ENCODE measurements around the gene SLCO4A1.
"Not testable (repeated sequence)": the region's sequence is repeated elsewhere in the genome, so short reads cannot be mapped to it uniquely, and the experiment has no call there.

Gene SLCO4A1

DNA sequence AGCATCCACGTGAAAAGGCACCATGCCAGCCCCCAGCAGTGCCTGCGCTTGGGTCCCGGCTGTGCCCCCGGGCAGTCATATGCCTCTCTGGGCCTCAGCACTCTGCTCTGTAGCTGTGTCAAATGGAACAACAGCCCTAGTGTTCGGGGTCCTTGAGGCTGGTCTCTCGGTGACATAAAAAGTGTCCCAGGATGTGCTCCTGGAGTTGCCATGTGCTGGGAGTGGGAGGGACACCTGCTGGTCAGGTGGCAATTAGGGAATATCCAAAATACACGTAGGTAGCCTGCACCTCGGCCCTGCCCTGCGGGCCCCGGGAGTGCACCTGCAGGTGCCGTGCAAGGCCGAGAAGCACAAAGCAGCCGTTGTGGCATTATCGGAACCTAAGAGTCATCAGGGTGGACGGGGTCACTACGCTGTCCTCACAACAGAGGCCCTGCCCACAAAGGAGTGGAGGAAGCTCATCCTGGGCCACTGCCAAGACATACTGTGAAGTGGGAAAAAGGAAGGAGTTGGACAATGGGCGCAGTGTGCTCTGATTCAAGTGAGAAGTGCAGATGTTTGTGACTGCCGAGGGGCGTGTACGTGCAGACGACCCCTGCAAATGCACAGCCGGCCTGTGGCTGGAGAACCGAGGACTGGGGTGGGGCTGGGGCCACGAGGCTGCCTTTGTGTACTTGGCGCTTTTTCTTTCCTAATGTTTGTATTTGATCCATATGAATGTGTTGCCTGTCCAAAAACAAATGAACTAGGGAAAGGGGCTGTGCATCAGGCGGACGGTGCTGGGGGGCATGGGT, 24.6 kb downstream of the SLCO4A1 start:
- DNase-seq, result peak in 1 of 3 experiments; percentile 39

DNA sequence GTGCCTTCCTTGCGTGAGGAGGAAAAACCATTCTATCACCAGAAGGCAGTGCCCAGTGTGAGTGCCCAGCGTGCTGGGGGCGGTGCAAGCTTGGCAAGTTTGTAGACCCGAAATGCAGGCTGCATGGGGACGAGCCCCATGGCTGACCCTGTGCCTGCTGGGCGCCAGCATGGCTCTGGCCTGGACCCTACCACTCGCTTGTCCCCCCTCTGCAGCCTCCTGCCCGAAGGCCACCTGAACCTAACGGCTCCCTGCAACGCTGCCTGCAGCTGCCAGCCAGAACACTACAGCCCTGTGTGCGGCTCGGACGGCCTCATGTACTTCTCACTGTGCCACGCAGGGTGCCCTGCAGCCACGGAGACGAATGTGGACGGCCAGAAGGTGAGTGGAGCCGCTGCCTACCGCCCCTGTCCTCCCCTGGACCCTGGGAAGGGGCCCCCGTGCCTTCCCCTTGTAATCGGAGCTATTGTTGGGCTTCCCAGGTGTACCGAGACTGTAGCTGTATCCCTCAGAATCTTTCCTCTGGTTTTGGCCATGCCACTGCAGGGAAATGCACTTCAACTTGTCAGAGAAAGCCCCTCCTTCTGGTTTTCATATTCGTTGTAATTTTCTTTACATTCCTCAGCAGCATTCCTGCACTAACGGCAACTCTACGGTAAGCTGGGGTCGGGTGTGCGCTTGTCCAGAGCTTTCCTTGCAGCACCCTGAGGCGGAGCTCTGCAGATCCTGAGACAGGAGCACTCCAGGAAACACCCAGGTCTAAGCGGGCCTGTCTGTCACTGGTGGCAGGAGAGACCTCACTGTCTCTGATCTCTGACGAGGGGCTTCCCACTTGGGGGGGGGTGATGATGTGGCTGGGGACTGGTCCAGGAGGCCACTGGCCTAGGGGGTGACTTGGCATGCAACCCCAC, 25.5 kb downstream of the SLCO4A1 start:
- DNase-seq, result no peak

DNA sequence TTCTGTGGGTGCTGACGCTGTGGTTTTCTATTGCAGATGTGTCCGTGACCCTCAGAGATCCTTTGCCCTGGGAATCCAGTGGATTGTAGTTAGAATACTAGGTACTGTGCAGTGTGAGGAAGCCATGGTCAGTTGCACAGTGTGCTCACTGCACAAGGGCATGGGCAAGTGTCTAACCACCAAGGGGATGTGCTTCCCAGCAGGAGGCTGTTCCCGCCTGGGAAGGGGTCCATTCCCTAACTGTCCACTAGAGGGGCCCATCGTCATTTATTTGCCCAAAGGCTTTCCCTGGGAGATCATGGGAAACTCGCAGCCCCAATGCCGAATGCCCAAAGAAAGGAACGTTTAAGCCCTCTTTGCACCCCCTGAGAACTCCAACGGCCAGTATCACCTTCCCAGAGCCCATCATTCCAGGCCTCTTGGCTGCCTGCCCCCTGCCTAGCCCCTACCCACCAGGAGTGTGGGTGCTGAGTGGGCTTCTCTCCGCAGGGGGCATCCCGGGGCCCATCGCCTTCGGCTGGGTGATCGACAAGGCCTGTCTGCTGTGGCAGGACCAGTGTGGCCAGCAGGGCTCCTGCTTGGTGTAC, 26.2 kb downstream of the SLCO4A1 start:
- peak; percentile 72 to 89 (median 78) for DNase-seq

DNA sequence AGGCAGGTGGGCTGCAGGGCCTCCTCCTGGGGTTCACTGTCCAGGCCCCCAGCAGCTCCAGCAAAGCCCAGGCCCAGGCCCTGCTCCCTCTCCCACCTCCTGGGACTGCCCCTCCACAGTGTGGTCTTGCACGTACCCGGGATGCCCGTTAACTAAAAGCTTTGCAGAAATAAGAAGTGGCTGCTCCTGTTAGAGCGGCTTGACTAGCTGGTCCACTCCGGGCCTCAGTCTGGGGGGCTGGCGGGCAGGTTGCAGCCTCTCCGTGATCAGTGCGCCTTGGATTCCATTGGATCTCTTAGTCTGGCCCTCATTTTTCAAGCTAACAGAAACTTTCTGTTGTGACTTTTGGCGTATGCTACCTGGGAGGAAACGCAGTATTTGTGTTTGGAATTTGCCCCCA, 26.9 kb downstream of the SLCO4A1 start:
- no peak for DNase-seq

GRCh38 chr20:62670156-62670555, 27.9 kb downstream of the SLCO4A1 start:
- DNase-seq, result no peak

GRCh38 chr20:62670998-62671397, 28.7 kb downstream of the SLCO4A1 start:
- DNase-seq, result no peak

GRCh38 chr20:62671765-62672164, 29.5 kb downstream of the SLCO4A1 start:
- no peak for DNase-seq

DNA sequence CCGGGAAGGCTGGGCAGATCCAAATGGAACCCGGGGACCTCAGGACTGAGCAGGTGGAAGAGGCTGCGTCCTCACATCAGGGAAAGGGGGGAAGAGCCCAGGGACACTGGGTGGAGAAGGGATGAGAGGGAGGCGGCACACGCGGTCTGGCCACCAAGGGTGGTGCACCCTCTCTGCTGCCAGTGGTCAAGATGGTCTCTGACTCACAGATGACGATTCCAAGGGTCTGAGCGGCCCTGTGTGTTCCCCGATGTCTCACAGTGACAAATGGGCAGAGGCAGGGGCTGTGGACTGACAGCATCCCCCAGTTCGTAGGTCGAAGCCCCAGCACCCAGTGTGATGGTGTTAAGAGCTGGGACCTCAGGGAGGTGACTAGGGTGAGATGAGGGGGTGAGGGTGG, 32.1 kb downstream of the SLCO4A1 start:
- DNase-seq, result no peak

- no peak for DNase-seq
Measured at GRCh38 chr20:62675156-62675876, 33.0 kb downstream of the SLCO4A1 start.

- no peak for DNase-seq
Measured at GRCh38 chr20:62675877-62676260, 33.6 kb downstream of the SLCO4A1 start.

DNA sequence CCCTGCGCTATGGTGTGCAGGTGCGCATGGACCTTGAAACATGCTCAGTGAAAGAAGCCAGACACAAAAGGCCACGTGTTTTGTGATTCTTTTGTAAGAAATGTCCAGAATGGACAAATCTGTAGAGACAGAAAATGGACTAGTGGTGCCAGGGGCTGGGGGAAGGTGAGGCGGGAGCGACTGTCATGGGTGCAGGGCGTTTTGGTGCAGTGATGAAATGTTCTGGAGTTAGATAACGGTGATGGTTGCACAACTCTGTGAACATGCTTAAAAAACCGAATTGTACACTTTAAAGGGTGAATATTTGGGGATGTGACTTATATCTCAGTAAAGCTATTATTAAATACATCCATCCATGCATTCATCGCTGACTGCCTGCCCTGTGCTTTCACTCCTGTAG, 34.7 kb downstream of the SLCO4A1 start:
- no peak for DNase-seq

GRCh38 chr20:62677678-62678077, 35.4 kb downstream of the SLCO4A1 start:
- no peak for DNase-seq

DNA sequence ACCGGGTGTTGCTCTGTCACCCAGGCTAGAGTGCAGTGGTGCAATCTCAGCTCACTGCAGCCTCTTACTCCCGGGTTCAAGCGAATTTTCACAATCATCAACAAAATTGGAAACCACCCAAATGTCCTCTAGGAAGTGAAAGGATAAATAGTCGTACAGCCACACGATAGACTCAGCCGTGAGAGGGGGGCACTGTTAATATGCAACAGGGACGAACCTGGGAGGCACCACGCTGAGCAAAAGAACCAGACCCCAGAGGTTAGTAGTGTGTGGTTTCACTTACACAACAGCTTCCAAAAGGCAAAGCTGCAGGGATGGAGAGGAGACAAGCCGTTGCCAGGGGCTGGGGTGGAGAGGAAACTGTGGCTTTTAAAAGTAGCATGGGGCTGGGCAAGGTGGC, 36.2 kb downstream of the SLCO4A1 start:
- DNase-seq, result peak in 1 of 3 experiments; percentile 31

DNA sequence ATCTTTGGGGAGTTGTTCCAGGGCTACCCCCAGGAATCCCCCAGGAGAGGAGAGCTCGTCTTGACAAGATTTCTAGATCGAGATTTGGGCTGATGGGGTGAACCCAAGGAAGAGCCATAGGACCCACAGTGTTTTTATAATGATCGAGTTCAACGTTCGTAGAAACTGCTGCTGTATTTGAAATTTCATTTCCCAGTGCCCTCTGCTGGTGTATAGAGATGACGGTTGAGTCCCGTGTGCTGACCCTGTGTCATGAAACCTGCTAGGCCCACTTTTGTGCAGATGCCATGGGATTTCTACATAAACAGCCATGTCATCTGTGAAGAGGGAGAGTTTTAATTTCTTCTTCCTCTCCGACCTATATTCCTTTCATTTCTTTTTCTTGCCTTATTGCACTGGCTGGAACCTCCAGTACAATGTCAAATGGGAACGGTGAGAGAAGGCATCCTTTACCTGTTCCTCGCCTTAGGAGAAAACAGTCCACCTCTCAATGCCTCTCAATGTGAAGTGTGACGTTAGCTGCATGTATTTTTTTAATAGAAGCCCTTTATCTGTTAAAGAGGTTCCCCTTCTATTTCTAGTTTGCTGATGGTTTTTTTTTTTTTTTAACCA, 37.8 kb downstream of the SLCO4A1 start:
- DNase-seq, result no peak

DNA sequence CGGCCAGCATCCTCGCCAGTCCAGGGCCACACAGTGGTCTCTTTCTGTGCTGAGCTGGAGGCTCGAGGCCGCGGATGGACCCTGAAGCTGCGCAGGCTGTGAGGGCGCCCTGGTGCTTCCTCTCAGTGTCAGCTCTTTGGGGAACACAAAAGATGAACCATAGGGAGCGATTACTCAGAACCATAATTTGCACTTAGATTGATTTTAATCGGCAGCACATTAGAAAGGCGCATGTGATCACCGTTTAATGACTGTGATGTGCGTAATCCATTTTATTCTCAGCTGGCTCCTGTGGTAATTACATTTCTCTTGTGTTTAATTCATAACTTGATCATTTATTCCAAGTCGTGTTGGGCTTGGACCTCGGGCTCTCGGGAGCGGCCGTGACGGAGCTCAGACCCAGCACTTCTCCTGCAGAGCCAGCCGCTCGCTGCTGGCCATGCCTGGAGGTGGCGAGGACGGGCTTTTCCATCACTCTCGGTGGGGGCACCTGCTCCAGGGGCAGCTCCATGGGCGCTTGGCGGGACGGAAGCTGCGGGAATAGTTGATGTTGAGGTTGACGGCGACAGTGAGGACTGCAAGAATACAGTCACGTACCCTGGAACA, 40.7 kb downstream of the SLCO4A1 start:
- DNase-seq, result peak in 1 of 3 experiments; percentile 15

- DNase-seq, result not testable (repeated sequence)
Measured at GRCh38 chr20:62683660-62684322, 41.5 kb downstream of the SLCO4A1 start.

DNA sequence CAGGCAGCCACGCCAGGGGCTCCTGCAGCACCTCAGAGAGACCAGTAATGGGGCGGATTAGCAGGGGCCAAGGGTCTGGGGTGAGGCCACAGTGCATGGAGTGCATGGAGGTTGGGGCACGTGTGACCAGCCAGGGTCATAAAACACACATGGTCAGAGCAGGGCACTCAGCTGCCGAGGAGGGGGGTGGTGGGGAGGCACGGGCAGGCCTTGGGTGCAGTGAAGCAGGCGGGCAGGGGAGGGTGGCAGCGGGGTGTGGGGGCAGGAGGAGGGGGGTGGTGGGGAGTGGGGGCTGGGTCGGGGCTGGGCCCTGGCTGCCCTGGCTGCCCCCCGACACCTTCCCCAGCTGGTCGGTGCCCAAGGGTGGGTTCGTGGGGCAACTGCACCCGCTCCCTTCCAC, 42.7 kb downstream of the SLCO4A1 start:
- peak in 2 of 3 experiments; percentile 21 to 41 for DNase-seq

DNA sequence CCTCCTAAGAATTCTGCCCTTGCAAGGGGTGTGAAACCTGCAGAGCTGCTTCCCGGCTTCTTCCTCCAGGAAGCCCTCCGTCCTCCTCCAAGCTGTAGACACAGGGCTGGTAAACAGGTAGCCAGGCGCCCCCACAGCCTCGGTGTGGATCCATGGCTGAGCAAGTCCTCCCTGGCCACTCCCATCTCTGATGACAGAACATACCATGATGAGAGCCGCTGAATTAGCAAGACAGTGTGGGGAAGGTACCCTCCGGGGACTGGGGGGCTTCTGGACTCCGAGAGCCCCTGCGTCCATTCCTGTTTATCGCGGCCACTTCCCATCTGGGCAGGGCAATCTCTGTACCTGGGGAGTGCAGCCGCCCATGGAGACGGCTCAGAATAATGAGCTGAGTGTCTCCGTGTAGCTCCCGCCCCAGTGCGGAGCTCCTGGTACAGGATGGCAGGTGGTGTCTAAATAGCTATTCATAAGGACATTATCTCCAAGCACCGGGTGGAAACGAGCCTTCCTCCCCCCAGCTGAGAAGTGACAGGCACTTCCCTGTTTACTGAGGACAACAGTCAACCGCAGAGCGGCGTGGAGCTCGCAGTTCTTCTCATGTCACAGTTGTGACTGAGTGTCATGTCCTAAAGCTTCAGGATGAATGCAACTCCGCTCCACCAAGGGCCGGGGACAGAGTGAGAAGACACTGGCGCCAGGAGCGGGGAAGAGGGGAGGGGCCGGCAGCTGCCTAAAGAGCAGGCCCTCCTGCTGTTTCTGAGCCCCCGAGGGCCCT, 43.7 kb downstream of the SLCO4A1 start:
- peak; percentile 91 to 98 (median 94) for DNase-seq

DNA sequence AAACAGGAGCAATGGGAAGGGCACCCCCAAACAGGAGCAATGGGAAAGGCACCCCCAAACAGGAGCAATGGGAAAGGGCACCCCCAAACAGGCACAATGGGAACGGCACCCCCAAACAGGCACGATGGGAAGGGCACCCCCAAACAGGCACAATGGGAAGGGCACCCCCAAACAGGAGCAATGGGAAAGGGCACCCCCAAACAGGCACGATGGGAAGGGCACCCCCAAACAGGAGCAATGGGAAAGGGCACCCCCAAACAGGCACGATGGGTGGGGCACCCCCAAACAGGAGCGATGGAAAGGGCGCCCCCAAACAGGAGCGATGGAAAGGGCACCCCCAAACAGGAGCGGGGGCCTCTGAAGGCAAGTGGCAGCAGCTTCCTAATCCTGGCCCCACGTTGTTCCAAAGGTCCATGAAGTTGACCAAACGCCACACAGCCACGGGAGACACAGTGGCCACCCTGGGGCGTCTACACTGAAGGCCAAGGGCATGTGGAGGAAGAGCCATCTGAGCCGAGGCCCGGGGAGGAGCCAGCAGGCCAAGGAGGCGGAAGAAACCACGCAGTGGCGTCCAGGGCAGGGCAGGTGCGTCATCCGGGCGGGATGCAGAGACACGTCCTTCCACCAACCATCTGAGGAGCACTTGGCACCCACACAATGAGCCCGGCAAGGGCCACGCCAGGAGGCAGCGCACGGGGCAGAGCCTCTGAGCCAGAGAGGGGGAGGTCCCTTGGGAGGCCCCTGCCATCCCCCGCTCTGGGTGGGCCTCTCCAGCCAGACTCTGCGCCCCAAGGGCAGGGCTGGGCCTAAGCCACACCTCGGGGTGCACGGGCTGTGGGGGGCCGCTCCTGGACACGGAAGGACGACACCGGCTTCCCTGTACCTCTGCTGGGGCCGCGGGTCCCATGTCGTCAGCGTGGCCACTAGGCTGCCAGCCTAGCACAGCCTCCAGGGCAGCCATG, 44.8 kb downstream of the SLCO4A1 start:
- DNase-seq, result peak in 1 of 3 experiments; percentile 21

Measured in NCI-H1417 (cell line).